Measurements from ENCODE around the gene FSTL4. TPM values are rescaled to one million over a fixed set of nuclear protein-coding genes. Genes with fewer than 3 reads are reported as not detected.

FSTL4 gene
- total RNA-seq, 4 donors from 2014 or later, result 0.41 TPM; not detected in 3

GRCh38 chr5:133199417-133200178 is 412.7 kb downstream of the FSTL4 start:
- no peaks in the 10 kb centered on the region for H3K9me3 ChIP-seq
- no peak for TF ChIP-seq POLR2A (IDR thresholded peaks at IDR 0.05)
- TF ChIP-seq CTCF (IDR thresholded peaks at IDR 0.05), result no peak
- H3K27ac ChIP-seq, result no peak overlapping the region
- no peaks in the 10 kb centered on the region for H3K36me3 ChIP-seq
- H3K27me3 ChIP-seq, result no peaks in the 10 kb centered on the region
- H3K4me1 ChIP-seq, result no peaks in the 10 kb centered on the region
- no peak overlapping the region for H3K4me3 ChIP-seq
- intact Hi-C loops (cut with DNase I; ENCODE audit: low total_unique reads), result no loop called here
- DNase-seq, result no peak

DNA sequence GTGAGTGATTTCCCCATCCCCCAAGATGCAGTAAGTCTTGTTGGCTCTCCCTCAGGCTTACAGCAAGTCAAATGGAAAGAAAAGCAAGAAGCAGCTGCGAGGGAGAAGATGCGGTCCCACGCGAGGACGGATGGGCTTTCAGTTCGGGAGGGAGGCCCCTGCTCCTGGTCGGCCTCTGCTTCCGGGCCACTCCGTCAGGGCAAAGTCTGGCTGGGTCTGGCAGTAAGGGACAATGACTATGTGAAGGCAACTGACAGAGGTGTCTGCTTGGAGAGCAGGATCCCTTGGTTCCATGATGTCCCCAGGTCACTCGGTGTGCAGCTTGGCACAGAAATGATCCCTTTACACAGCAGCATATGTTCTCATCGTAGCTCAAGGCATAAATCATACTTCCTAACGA is 413.8 kb downstream of the FSTL4 start:
- TF ChIP-seq POLR2A (IDR thresholded peaks at IDR 0.05), result no peak
- no peak for TF ChIP-seq CTCF (IDR thresholded peaks at IDR 0.05)
- Histone ChIP-seq H3K27ac (no peak overlapping the region), H3K4me1 (no peaks in the 10 kb centered on the region), H3K9me3 (no peaks in the 10 kb centered on the region), H3K27me3 (no peaks in the 10 kb centered on the region), H3K4me3 (no peak overlapping the region), H3K36me3 (no peaks in the 10 kb centered on the region)
- DNase-seq, result no peak
- intact Hi-C loops (cut with DNase I; ENCODE audit: low total_unique reads), result no loop called here

GRCh38 chr5:133196441-133197085 is 415.8 kb downstream of the FSTL4 start:
- no peaks in the 10 kb centered on the region for H3K36me3 ChIP-seq
- DNase-seq, result no peak
- no peak overlapping the region for H3K4me3 ChIP-seq
- no peak overlapping the region for H3K27ac ChIP-seq
- TF ChIP-seq CTCF (IDR thresholded peaks at IDR 0.05), result no peak
- TF ChIP-seq POLR2A (IDR thresholded peaks at IDR 0.05), result no peak
- intact Hi-C loops (cut with DNase I; ENCODE audit: low total_unique reads), result no loop called here
- H3K4me1 ChIP-seq, result no peaks in the 10 kb centered on the region
- no peaks in the 10 kb centered on the region for H3K9me3 ChIP-seq
- H3K27me3 ChIP-seq, result no peaks in the 10 kb centered on the region

- DNase-seq, result no peak
- no peak for TF ChIP-seq POLR2A (IDR thresholded peaks at IDR 0.05)
- no peak for TF ChIP-seq CTCF (IDR thresholded peaks at IDR 0.05)
- no peak overlapping the region for H3K4me3 ChIP-seq
- H3K36me3 ChIP-seq, result no peaks in the 10 kb centered on the region
- no peaks in the 10 kb centered on the region for H3K4me1 ChIP-seq
- no peaks in the 10 kb centered on the region for H3K9me3 ChIP-seq
- no peak overlapping the region for H3K27ac ChIP-seq
- intact Hi-C loops (cut with DNase I; ENCODE audit: low total_unique reads), result no loop called here
- no peaks in the 10 kb centered on the region for H3K27me3 ChIP-seq
Observed at GRCh38 chr5:133195250-133195649, 417.1 kb downstream of the FSTL4 start.

GRCh38 chr5:133193794-133194193 is 418.5 kb downstream of the FSTL4 start:
- no peaks in the 10 kb centered on the region for H3K9me3 ChIP-seq
- intact Hi-C loops (cut with DNase I; ENCODE audit: low total_unique reads), result no loop called here
- DNase-seq, result no peak

More at GRCh38 chr5:133193794-133194193, 418.5 kb downstream of the FSTL4 start:
- H3K27me3 ChIP-seq, result no peaks in the 10 kb centered on the region
- no peaks in the 10 kb centered on the region for H3K36me3 ChIP-seq
- no peak overlapping the region for H3K4me3 ChIP-seq
- no peaks in the 10 kb centered on the region for H3K4me1 ChIP-seq
- H3K27ac ChIP-seq, result no peak overlapping the region
- TF ChIP-seq CTCF (IDR thresholded peaks at IDR 0.05) (no peak), POLR2A (IDR thresholded peaks at IDR 0.05) (no peak)

Measured in uterus (tissue), 4 donors.